GM10248 (cell line): ENCODE results near the gene PLPP1.

Source experiments
- CTCF ChIA-PET: fragments of 300-600 bp; sonication (Branson Sonifier 250); formaldehyde crosslinking; extraction: SDS; loops from one replicate; lab custom pipeline; 2021; ENCODE audit warnings: antibody characterized with exemption; lab: Yijun Ruan, JAX
- POLR2A ChIA-PET: fragments of 350-650 bp; sonication (Branson Sonifier 250); formaldehyde crosslinking; extraction: SDS; loops from one replicate; lab custom pipeline; 2020; ENCODE audit warnings: antibody characterized with exemption; lab: Yijun Ruan, JAX
- DNase-seq: peaks from one replicate; pipeline ENCODE4 v3.0.0; 2012; ENCODE audit errors: extremely low spot score
- TF ChIP-seq, protein P1 (sequence below): IDR thresholded peaks from 2 replicates; pipeline ENCODE4 v1.5.1; 2012; ENCODE audit warnings: mild to moderate bottlenecking, low read depth; ENCODE audit errors: extremely low read depth, missing control alignments, control extremely low read depth

PLPP1 gene

GRCh38 chr5:55463613-55464012 is 71.2 kb downstream of the PLPP1 start:
- POLR2A ChIA-PET, result no interaction called here
- no peak for DNase-seq
- TF ChIP-seq, protein P1, sequence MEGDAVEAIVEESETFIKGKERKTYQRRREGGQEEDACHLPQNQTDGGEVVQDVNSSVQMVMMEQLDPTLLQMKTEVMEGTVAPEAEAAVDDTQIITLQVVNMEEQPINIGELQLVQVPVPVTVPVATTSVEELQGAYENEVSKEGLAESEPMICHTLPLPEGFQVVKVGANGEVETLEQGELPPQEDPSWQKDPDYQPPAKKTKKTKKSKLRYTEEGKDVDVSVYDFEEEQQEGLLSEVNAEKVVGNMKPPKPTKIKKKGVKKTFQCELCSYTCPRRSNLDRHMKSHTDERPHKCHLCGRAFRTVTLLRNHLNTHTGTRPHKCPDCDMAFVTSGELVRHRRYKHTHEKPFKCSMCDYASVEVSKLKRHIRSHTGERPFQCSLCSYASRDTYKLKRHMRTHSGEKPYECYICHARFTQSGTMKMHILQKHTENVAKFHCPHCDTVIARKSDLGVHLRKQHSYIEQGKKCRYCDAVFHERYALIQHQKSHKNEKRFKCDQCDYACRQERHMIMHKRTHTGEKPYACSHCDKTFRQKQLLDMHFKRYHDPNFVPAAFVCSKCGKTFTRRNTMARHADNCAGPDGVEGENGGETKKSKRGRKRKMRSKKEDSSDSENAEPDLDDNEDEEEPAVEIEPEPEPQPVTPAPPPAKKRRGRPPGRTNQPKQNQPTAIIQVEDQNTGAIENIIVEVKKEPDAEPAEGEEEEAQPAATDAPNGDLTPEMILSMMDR, result no peak
- CTCF ChIA-PET, result no interaction called here

DNA sequence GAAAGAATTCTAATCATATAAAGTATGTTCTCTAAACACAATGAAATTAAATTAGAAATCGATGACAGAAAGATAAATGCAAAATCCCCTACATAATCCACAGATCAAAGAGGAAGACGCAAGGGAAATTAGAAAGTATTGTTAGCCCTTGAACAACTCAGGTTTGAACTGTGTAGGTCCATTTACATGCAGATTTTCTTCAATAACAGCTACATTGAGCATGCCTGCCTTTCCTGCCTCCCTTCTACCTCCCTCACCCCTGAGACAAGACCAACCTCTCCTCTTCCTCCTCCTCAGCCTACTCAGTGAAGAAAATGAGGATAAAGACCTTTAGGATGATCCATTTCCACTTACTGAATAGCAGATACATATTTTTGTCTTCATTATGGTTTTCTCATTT is 75.2 kb downstream of the PLPP1 start:
- DNase-seq, result no peak
- ChIA-PET POLR2A (no interaction called here), CTCF (no interaction called here)
- TF ChIP-seq, protein P1, result no peak

- POLR2A ChIA-PET, result no interaction called here
- no peak for DNase-seq
- TF ChIP-seq, protein P1, result no peak
- CTCF ChIA-PET, result interaction anchor here (1.7 to 2.7 kb wide), 2 partner anchors 9 to 16 kb away, joined by 6 to 7 read pairs; no protein-coding TSS in a partner anchor
These were observed 78.4 kb downstream of the PLPP1 start for GRCh38 chr5:55456216-55456895.

DNA sequence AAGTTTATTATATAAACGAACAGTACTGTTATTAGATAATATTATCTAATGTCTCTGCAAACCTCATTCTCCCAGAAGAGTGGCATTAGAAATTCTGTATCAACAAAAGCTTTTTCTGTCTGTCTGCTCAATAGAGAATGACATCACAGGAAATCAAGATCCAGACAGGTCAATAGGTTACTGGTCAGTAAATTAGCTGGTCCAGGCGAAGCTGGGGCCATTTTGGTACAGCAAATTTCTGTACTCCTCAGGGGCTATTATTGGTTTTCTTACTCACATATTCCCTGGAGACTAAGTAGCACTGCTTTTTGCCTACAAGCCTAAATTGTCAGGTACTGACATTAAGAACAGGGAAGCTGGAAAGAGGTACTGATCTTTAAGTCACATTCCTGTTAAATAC is 80.5 kb downstream of the PLPP1 start:
- no peak for DNase-seq
- TF ChIP-seq, protein P1, result no peak
- POLR2A ChIA-PET, result no interaction called here
- CTCF ChIA-PET, result interaction anchor here (1.3 to 2.7 kb wide), 2 partner anchors 12 to 14 kb away, joined by 4 to 7 read pairs; no protein-coding TSS in a partner anchor

GRCh38 chr5:55453211-55453610 is 81.6 kb downstream of the PLPP1 start:
- CTCF ChIA-PET, result no interaction called here
- TF ChIP-seq, protein P1, result no peak
- no peak for DNase-seq
- POLR2A ChIA-PET, result no interaction called here

DNA sequence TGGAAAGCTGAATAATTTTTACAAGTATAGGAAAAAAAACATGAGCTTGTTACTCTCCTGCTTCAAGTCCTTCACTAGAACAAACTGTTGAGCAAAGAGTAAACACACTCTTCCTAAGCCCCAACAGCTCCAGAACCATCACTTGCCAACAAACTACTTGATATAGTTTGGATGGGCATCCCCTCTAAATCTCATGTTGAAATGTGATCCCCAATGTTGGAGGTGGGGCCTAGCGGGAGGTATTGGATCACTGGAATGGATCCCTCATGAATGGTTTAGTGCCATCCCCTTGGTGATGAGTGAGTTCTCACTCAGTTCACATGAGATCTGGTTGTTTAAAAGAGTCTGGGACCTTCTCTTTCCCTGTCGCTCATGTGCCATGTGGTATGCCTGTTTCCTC is 82.8 kb downstream of the PLPP1 start:
- TF ChIP-seq, protein P1, result no peak
- POLR2A ChIA-PET, result no interaction called here
- no peak for DNase-seq
- CTCF ChIA-PET, result no interaction called here
